Vagina (tissue), 2 donors: Measurements from ENCODE around the gene SLC35B4. TPM values are rescaled to one million over a fixed set of nuclear protein-coding genes. Genes with fewer than 3 reads are reported as not detected.

ENCODE experiments used
- DNase-seq, 2 donors: peaks; one replicate each; pipeline ENCODE4 v3.0.0-alpha.2; 2017; ENCODE audit errors: extremely low spot score in 2 of 2
- H3K27ac ChIP-seq: fragments of 200-600 bp; sonication (generic); one replicate; pipeline ENCODE4 v1.5.1; 2019
- H3K27me3 ChIP-seq: fragments of 200-600 bp; sonication (generic); one replicate; pipeline ENCODE4 v1.5.1; 2019
- H3K36me3 ChIP-seq, 2 donors: fragments of 200-600 bp; sonication (generic); one replicate each; pipeline ENCODE4 v1.5.1; 2017 to 2019
- H3K4me1 ChIP-seq: fragments of 200-600 bp; sonication (generic); one replicate; pipeline ENCODE4 v1.5.1; 2019
- H3K4me3 ChIP-seq, 2 donors: fragments of 200-600 bp; sonication (generic); 1 replicate in 1 of 2; 2 replicates in 1 of 2; pipeline ENCODE4 v1.5.1; 2016 to 2019
- H3K9me3 ChIP-seq: fragments of 200-600 bp; sonication (generic); one replicate; pipeline ENCODE4 v1.5.1; 2019
- POLR2A ChIP-seq, 2 donors: fragments of 450-650 bp; IDR thresholded peaks; one replicate each; pipeline ENCODE4 v1.6.1; 2017; ENCODE audit warnings: antibody characterized with exemption in 2 of 2, mild to moderate bottlenecking in 2 of 2, moderate library complexity in 2 of 2
- POLR2AphosphoS5 ChIP-seq, 2 donors: sonication (generic); formaldehyde crosslinking; IDR thresholded peaks; one replicate each; pipeline ENCODE4 v1.9.0; 2017; ENCODE audit warnings: antibody characterized with exemption in 2 of 2, mild to moderate bottlenecking in 2 of 2, low read depth in 1 of 2; ENCODE audit not compliant: insufficient read depth in 1 of 2
- intact Hi-C: fragments of 100-400 bp; cut with DNase I; formaldehyde crosslinking; loops from one replicate; pipeline ENCODE4 v1.15.1; 2023
- total RNA-seq: library from RNA; depleted of rRNA; stranded (reverse); fragments of >200 nt; gene quantifications from one replicate; pipeline ENCODE4 v1.2.3, GENCODE V29; 2016
- TF ChIP-seq, protein P1 (sequence below), 3 experiments: fragments of 450-650 bp in 2 of 3; fragments of 200-600 bp in 1 of 3; sonication (generic) in 1 of 3; IDR thresholded peaks; one replicate each; pipeline ENCODE4 v1.5.1; 2017 to 2019; ENCODE audit warnings: antibody characterized with exemption in 3 of 3, mild to moderate bottlenecking in 2 of 3, moderate library complexity in 2 of 3

Gene SLC35B4
- total RNA-seq, 1 donor from 2014 or later: 13.0 TPM

DNA sequence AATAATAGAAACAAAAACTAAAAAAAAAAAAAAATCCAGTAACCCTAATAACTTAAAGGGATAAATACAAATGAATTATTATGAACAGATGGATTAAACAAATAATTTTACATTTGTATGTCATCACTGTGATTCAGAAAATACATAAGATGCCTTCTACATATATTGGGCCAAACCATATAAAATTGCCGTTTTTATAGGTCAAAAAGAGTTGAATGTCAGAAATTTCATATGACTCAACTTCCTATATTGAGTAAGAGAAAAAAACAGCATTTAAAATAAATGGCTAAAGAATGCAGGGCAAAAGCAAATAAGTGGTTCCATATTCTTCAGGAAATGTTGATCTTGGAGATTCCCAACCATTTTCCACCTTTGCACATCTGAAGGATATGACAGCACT lies 9.4 kb downstream of the SLC35B4 start:
- no peaks in the 10 kb centered on the region for H3K4me1 ChIP-seq
- no peak overlapping the region for H3K27ac ChIP-seq
- TF ChIP-seq, protein P1, sequence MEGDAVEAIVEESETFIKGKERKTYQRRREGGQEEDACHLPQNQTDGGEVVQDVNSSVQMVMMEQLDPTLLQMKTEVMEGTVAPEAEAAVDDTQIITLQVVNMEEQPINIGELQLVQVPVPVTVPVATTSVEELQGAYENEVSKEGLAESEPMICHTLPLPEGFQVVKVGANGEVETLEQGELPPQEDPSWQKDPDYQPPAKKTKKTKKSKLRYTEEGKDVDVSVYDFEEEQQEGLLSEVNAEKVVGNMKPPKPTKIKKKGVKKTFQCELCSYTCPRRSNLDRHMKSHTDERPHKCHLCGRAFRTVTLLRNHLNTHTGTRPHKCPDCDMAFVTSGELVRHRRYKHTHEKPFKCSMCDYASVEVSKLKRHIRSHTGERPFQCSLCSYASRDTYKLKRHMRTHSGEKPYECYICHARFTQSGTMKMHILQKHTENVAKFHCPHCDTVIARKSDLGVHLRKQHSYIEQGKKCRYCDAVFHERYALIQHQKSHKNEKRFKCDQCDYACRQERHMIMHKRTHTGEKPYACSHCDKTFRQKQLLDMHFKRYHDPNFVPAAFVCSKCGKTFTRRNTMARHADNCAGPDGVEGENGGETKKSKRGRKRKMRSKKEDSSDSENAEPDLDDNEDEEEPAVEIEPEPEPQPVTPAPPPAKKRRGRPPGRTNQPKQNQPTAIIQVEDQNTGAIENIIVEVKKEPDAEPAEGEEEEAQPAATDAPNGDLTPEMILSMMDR (IDR thresholded peaks at IDR 0.05): no peak
- TF ChIP-seq POLR2AphosphoS5 (IDR thresholded peaks at IDR 0.05; ENCODE audit: insufficient read depth in 1 of 2, low read depth in 1 of 2) (no peak), POLR2A (IDR thresholded peaks at IDR 0.05) (no peak)
- H3K4me3 ChIP-seq: no peak overlapping the region
- H3K27me3 ChIP-seq: no peaks in the 10 kb centered on the region
- no peak for DNase-seq
- no peaks in the 10 kb centered on the region for H3K9me3 ChIP-seq
- peaks cover 0 to 31% of the 10 kb centered on the region in 2 donors for H3K36me3 ChIP-seq
- intact Hi-C loops: no loop called here

DNA sequence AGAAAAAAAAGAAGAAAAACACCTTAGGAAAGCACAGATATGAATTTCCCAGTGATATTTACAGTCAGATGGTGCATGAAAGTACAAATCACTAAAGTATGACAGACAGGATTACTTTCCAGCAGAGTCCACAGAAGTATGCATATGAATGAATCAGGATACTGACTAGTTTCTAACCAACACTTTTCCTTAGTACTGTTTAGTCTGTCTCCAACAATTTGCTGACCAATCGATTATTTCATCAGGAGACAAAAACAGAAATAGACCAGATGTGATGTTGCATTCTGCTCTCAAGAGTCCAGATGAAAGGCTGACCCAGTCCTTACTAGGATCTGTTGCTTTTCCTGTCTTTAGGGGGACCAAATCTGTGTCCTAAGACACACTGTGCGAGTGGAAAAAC lies 14.6 kb downstream of the SLC35B4 start:
- intact Hi-C loops: no loop called here
- H3K4me3 ChIP-seq: no peak overlapping the region
- peaks cover 0 to 61% of the 10 kb centered on the region in 2 donors for H3K36me3 ChIP-seq
- H3K9me3 ChIP-seq: no peaks in the 10 kb centered on the region
- no peaks in the 10 kb centered on the region for H3K27me3 ChIP-seq
- no peaks in the 10 kb centered on the region for H3K4me1 ChIP-seq
- TF ChIP-seq, protein P1 (IDR thresholded peaks at IDR 0.05): no peak
- no peak for TF ChIP-seq POLR2AphosphoS5 (IDR thresholded peaks at IDR 0.05; ENCODE audit: insufficient read depth in 1 of 2, low read depth in 1 of 2)
- TF ChIP-seq POLR2A (IDR thresholded peaks at IDR 0.05): no peak
- DNase-seq: no peak
- no peak overlapping the region for H3K27ac ChIP-seq

DNA sequence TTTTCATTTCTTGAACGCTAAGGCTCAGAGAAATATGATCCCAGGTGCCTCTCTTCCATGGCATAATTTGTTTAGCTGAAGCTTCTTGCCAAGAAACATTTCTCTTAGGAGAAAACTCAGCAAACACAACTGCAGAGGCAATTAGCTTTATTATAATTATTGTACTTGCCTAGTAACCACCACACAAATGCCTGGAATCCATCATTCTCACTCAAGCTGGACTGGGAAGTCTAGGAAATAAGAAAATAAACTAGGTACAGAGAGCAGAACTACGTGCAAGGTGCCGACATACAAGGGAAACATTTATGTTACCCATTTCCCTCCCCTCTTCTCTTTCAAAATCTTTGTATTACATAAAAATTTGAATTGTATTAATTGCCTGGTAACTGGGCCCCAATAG lies 15.1 kb downstream of the SLC35B4 start:
- DNase-seq: no peak
- no peak overlapping the region for H3K4me3 ChIP-seq
- no peaks in the 10 kb centered on the region for H3K27me3 ChIP-seq
- H3K9me3 ChIP-seq: no peaks in the 10 kb centered on the region
- TF ChIP-seq POLR2AphosphoS5 (IDR thresholded peaks at IDR 0.05; ENCODE audit: insufficient read depth in 1 of 2, low read depth in 1 of 2) (no peak), POLR2A (IDR thresholded peaks at IDR 0.05) (no peak)
- TF ChIP-seq, protein P1 (IDR thresholded peaks at IDR 0.05): no peak
- H3K4me1 ChIP-seq: no peaks in the 10 kb centered on the region
- no peak overlapping the region for H3K27ac ChIP-seq
- intact Hi-C loops: no loop called here
- peaks cover 0 to 61% of the 10 kb centered on the region in 2 donors for H3K36me3 ChIP-seq

DNA sequence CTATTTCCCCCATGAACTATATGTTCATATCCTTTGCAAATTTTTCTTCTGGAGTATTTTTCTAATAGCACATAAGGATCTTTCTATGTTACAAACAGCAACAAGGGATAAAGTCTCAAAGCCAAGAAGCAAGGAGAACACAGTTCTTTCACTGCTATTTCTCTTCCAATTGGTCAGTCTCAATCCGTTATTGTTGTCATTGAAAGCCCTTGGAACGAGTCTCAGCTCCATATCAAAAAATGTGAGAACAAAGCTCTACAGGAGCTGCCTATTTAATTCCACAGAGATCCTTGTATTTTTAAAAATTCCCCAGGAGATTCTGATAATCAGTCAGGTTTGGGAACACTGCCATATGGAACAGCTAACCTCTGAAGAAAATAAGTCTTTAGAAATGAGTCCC lies 15.7 kb downstream of the SLC35B4 start:
- Histone ChIP-seq H3K27me3 (no peaks in the 10 kb centered on the region), H3K4me1 (no peaks in the 10 kb centered on the region), H3K27ac (no peak overlapping the region), H3K4me3 (no peak overlapping the region), H3K9me3 (no peaks in the 10 kb centered on the region), H3K36me3 (peaks cover 0 to 63% of the 10 kb centered on the region in 2 donors)
- DNase-seq: no peak
- TF ChIP-seq, protein P1 (IDR thresholded peaks at IDR 0.05): no peak
- no peak for TF ChIP-seq POLR2AphosphoS5 (IDR thresholded peaks at IDR 0.05; ENCODE audit: insufficient read depth in 1 of 2, low read depth in 1 of 2)
- TF ChIP-seq POLR2A (IDR thresholded peaks at IDR 0.05): no peak
- intact Hi-C loops: no loop called here

DNA sequence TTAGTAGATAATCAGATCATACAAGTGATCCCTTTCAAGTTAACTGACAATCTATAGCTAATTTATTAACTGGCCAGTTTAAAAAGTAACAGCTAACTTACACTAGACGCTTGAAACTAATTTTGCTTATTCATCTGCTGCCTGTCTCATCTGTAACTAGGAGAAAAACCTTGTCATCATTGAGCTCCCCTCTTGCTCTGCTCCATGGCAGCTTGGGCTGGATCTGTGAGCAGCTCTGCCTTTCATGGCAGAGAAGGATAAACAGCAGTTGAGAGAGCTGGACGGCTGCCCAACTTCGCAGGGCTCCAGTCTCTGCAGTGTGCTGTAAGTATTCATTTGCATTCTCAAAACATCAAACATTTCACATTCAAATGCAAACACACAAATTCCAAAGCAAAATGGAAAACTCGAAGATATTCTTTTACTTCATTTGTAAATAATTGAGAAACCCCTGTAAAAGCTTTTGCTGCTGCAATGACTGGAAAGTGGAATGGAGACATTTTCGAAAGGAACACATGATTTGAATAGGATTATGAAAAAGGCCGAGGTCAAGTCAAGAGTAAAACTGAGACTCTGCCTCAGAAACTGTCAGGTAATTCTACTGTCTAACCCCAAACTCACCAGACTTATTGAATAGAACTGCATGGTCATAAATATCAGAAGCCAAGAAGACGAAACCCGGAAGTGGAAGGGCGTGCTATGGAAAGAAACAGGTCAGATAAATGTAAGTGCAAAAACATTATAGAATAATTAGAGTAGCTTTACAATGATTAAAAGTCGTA lies 17.6 kb downstream of the SLC35B4 start:
- H3K27me3 ChIP-seq: no peaks in the 10 kb centered on the region
- H3K4me1 ChIP-seq: no peaks in the 10 kb centered on the region
- no peak overlapping the region for H3K27ac ChIP-seq
- no peaks in the 10 kb centered on the region for H3K9me3 ChIP-seq
- intact Hi-C loops: no loop called here
- no peak for DNase-seq
- TF ChIP-seq, protein P1 (IDR thresholded peaks at IDR 0.05): no peak
- TF ChIP-seq POLR2AphosphoS5 (IDR thresholded peaks at IDR 0.05; ENCODE audit: insufficient read depth in 1 of 2, low read depth in 1 of 2) (no peak), POLR2A (IDR thresholded peaks at IDR 0.05) (no peak)
- H3K4me3 ChIP-seq: no peak overlapping the region
- H3K36me3 ChIP-seq: peaks cover 0 to 66% of the 10 kb centered on the region in 2 donors
